HG03558 (cell line): ENCODE results near the gene ZNF460.

Source experiments
- ATAC-seq: cut with Tn5 transposase; IDR thresholded peaks from one replicate; pipeline ENCODE4 v1.9.1; 2021; ENCODE audit warnings: moderate number of reproducible peaks; ENCODE audit not compliant: unreplicated experiment; ENCODE audit errors: extremely low read depth

The ZNF460 gene

GRCh38 chr19:57334191-57334590, 53.9 kb downstream of the ZNF460 start:
- ATAC-seq = no peak

- no peak for ATAC-seq
Observed at GRCh38 chr19:57338877-57339276, 58.6 kb downstream of the ZNF460 start.

- ATAC-seq = no peak
Observed at GRCh38 chr19:57342582-57342981, 62.3 kb downstream of the ZNF460 start.
